Endometrium (tissue), 2 donors: ENCODE measurements around the gene CAV1.
"Not testable (repeated sequence)": the region's sequence is repeated elsewhere in the genome, so short reads cannot be mapped to it uniquely, and the experiment has no call there.

Experiments used
- FAIRE-seq: peaks from 2 replicates; lab custom pipeline; 2012; peaks lifted over from hg19 to GRCh38; lab: Jason Lieb, UNC
- donor health status: control.
- donor health status: control.

Gene CAV1

DNA sequence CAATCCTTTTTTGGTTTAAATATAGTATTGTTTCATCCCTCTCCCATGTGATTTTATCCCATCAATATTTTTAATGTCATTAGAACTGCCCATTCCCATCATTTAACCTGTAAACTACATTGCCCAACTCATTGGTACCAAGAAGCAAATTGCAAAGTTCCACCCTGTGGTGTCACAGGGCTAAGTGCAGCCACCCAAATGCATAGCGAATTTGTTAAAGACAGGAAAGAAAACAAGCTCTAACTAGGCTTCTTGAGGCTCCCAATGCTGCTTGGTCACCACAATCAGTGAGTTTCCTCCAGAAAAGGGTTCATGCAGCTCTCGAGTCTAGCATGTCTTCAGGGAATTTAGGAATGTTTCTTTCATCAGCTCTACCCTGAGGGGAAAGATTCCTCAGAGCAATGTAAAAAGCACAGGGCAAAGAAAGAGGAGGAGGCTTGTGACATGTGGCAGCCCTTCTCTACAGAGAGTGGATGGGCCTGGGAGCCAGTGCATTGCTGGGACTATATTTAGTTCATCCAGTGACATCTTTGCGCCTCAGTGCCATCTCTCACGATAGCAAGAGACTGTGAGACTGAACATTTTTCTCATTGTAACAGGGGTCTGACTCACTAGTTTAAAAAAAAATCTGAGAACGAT, 58.1 kb downstream of the CAV1 start:
- no peak for FAIRE-seq

DNA sequence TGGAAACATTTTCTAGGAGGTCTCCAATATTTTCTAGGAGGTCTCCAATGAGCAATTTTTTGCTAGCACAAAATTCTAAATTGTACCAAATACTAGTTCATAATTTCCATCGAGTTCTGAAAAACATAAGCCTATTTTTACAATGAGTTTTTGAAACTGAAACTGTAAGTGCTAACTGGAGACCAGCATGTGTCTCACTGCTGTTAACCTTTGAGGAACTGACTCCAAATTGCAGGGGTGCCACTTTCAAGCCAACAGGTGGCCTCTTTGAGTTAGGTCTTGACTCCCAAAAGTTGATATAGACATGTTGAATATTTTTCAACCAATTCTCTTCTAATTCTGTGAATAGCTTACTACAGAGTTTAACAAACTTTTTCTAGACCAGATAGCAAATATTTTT, 58.8 kb downstream of the CAV1 start:
- no peak for FAIRE-seq

DNA sequence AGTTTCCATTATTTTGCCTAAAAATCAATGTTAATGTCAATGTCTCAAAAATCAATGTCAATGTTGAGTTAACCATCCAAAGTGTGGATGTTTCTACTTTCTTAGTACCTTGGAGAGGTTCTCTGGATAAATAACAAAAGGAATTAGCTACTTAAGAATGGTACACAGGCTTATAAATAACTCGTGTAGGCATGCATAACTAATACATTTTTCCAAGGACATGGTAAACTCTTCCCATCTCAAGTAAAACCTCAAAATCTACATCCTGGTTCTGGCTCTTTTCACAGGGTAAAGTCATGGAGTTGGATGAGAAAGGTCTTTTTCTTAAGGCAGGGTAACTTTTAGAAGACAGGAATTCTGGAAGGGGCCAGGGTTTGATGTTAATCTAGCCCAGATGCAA, 59.9 kb downstream of the CAV1 start:
- no peak for FAIRE-seq

DNA sequence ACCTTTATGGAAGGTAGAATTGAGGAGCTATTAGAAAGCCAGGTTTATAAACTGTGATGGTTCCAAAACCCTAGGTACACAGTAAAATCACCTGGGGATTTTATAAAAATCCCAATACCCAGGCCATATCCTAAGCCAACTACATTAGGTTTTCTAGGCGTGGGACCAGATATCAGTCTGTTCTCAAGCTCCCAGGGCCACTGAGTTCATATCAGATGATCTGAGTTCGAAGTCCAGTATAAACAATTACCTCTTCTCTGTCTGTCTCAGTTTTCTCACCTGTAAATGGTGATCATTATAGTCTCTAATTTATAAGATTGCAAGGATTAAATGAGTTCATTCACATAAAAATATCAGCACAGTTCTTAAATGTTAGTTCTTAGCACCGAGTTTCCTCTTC, 60.6 kb downstream of the CAV1 start:
- FAIRE-seq = no peak

DNA sequence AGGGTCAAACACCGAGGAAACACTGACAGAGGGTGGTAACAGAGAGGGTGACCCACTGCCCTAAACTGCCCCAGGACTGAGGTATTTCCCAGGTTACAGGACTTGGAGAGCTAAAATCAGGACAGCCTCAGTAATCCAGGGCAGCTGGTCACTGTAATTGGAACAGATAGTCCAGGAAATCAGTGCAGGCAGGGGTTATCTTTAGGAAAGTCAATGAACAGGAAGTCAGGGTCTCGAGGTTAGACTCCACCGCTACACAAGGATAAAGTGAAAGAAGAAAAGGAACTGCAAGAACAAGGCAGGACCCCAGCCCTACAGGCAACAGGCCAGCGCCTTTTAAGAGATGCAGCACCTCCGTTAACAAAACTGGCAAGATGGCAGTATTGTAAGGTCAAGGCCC, 61.1 kb downstream of the CAV1 start:
- FAIRE-seq = no peak

DNA sequence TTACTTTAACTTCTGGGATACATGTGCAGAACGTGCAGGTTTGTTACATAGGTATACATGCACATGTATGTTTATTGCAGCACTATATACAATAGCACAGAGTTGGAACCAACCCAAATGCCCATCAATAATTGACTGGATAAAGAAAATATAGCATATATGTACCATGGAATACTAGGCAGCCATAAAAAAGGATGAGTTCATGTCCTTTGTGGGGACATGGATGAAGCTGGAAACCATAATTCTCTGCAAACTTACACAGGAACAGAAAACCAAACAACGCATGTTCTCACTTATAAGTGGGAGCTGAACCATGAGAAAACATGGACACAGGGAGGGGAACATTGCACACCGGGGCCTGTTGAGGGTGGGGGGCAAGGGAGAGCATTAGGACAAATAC, 62.4 kb downstream of the CAV1 start:
- not testable (repeated sequence) for FAIRE-seq

DNA sequence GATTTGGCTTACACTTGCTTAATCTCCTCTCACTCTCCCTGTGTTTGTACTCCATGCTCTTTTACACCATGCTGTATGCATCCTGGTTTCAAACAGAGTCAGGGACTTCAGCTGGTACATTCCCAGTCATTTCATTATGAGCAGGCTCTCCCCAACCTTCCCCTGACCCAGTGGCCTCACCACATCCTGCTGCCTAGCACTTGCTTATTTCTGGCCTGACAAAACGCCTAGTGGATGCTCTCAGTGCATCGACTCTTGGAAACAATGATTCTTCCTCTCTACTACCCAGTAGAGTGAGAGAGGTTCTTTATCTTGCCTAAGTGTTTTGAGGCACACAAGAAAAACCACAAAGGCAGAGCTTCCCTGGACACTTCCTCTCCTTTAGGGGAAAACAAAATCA, 63.4 kb downstream of the CAV1 start:
- no peak for FAIRE-seq

DNA sequence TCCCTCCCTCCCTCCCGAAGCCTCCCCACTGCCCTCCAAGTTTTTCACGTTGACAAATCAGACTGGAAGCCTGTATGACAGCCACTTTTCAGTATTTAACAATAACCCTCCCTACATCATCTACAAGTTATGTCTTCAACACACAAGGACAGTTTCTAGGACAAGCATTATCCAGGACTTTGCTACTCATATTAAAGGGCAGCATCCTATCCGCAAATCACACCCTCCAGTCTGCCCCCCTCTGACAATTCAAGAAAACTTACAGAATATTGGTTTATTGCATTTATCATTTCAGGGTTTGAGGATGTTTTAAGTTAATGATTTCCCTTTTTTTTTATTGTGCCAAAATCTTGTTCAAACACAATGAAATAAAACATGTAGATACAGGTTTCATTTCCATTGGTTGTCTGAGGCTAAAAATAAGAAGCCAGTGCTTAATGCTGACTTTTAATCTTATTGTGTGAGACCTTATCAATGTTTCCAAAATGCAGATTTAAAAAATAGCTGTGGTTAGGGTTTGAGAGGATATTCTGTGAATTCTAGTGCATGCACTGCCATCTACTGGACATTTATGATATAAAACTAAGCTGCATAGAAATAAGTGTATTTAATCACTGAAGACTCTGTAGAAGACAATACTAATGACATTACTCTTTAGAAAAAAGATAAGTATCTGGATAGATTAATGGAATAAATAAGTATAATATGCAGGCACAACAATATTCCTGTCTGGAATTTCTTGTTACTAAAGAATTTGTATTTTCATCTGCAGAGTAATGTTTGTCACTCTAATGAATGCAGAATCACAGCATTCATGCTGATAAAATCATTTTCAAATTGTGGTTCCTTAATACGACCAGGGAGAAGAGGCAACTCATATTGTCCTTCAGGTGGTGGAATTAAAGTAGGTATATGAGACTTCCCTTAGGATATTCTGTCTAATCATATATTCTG, 64.1 kb downstream of the CAV1 start:
- peak; percentile 90 for FAIRE-seq

DNA sequence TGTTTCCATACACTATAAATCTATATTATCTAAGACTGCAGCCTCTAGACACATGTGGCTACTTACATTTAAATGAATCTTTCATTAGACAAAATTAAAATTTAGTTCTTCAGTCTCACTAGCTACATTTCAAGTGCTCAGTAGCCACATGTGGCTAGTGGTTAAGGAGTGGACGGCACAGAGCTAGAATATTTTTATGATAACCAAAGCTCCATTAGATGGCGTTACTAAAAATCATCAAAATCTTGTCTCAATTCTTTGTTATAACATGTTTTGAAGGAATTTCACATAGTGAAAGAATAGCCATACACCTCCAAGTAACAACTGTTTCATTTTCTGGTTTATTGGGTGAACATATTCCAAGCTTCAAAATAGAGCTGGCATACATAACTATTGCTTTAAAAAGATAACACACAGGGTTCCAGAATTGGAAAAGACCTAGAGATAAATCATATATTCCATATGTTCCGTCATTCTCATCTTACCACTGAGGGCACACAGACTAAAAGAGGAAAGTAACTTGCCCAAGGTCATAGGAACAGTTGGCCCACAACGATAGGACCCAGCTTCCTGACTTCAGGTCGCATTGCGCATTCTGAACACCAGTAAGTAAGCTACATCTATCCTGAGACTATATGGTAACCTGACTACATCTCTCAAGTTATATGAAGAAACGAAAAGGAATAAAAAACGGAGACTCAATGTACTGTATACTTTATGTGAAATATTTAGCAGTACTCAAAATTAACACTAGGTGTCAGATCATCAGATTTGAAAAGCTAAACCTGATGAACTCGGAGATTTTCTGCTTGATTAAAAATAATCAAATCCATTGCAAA, 66.6 kb downstream of the CAV1 start:
- FAIRE-seq = peak; percentile 72

DNA sequence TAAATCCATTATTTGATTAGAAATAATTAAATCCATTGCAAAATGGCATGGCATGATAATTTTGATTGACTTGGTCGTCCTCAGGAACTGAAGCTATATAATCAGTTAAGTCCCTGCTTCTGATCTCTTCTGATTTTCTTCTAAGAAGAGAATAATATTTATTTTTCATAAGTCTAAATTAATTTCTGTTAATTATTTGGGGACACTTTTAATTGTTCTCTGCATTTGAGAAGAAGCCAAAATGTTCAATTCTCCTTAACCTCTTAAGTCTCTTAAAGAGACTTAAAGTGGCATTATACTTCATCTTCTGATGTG, 67.2 kb downstream of the CAV1 start:
- no peak for FAIRE-seq

DNA sequence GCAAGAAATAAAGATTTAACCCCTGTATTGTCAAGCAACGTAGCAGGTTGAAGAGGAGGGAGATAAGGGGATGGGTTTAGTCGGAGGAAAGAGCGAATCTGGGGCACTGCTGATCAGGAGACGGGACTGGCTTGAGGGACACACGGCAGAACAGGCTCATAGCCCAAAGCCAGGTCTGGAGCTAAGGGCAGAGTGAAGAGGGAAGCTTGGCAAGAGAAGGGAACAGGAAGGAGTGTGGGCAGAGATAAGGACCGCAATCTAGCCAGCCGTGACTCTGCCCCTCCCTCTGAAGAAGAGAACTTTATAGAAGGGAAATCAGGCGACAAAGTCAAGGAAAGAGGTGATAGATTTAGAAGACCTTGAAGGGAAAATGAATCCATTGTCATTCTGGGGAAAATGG, 67.6 kb downstream of the CAV1 start:
- FAIRE-seq = no peak

DNA sequence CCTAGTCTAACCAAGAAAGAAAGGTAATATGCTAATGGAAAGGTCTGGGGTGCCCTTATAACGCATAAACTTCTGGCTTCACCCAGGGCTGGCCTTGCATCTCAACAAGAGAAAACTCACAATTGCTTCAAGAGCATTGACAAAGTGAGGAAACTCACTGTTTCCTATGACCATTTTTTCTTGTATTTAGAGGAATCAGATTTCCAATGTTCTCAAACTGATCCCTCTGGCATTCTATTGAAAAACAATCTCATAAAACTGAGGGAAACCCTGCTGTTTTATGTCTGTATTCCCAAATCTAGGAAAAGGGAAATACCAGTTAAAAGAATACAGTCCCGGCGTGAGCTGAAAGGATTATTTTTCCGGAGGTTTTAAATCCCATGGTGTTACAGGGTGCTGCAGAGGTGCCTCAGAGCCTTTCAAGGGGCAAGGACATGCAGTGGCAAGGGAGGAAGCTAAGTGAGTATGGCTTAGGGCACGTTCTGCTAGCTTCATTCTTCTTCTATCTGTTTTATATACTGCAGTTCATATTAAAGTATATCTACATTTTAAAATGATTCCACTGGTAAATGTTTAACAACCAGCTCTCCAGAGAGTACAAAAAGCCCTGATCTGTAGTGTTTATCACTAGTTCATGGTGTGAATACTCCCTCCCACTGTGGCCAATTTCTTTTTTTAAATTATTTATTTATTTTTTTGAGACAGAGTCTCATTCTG, 68.7 kb downstream of the CAV1 start:
- FAIRE-seq = no peak

DNA sequence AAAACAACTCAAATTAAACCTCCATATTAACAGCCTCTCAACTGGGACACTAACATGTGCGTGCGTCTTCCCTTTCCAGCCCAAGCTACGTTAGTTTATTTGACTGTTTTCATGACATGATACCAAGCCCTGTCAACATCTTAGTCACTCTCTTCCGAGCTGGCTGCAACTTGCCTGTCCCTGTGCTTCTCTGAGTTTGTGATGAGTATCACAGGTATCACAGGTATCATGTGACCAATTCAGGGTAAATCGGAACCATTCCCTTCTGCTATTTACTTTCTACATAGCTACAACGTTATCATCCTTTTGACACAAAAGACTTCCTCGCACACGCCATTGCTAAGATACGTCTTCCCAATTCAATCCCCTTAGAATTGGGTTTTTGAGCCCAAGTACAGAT, 70.2 kb downstream of the CAV1 start:
- FAIRE-seq = no peak

DNA sequence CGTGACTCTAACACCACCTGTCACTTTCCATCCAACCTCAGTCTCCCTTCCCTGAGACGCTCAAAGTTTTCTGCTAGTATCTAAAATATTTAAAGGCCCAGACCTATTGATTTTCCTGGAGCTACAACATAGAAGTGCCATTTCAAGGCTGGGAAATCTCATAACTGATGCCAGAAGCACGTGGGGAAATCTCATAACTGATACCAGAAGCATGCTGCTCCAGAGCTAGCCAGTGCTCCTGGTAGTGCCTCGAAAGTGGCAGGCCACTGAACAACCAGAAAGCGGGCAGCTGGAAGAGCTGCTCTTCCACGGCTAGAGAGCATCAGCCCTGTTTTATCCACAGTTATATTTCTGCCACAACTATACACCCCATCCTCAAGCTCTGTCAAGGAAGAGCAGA, 72.5 kb downstream of the CAV1 start:
- no peak for FAIRE-seq

DNA sequence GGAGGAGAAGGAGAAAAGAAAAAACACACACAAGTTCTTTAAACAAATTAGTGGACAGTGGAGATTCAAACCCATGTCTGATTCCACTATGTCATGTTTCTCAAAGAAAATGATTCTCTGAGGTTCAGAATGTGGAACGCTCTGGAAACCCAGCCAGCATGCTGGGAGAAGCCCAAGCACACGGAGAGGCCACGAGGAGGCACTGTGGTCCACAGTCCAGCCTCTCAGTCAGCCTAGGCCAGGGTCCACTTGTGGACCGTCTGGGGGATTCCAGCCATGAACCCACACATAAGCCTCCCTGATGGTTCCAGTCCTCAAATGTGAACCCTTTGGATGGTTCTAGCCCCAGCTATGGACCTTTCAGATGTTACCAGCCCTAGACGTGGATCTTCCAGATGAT, 73.4 kb downstream of the CAV1 start:
- FAIRE-seq = no peak

DNA sequence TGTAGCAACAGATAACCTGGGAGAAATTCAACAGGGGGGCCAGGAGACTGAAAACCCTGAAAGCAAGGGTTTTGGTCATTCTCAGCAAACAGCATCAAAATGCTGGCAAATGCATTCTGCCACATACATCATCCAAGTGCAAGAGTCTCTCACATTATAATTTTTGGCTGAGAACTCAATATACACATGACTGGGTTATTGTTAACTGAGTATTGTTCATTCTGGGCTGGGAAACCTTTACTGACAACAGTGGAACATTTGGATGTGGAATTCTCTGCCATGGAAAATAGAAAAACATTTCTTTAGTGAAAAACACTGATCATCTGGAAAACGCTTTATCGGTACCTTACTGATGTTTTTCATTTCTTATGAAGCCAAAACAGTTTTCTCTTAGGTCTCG, 74.0 kb downstream of the CAV1 start:
- FAIRE-seq = no peak

DNA sequence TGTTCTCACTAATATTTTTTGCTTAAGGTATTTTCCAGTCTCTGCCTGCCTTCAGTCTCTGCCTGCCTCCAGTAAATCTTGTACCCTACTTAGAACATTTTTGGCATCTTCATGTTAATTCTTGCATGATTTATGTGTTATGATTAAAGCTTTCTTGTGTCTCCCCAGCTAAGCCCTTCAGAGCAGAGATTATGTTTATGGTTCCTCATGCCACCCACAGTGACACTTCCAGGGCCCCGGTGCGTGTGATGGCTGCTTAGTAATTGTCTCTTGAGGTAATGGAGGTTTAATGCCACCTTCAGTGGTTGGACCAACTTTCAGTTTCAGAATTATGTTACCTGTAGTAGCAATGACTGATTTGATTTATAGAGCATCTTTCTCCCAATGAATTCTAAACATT, 76.6 kb downstream of the CAV1 start:
- FAIRE-seq = no peak

DNA sequence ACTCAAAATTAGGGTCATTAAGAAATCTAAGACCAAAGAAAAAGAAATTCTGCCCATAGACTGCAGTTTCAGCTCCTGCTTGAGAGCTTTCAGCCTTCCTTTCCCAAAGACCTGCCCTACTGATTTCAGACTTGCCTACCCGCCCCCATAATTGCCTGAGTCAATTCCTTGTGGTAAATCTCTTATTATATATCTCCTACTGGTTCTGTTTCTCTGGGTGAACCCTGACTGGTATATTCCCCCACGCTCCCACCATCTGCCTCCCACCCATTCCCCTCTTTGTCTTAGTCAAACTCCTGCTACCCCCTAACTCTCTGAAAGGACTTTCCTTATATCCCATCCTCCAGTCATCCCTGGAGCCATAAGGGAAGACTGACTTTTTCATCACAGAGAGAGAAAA, 82.5 kb downstream of the CAV1 start:
- no peak for FAIRE-seq

DNA sequence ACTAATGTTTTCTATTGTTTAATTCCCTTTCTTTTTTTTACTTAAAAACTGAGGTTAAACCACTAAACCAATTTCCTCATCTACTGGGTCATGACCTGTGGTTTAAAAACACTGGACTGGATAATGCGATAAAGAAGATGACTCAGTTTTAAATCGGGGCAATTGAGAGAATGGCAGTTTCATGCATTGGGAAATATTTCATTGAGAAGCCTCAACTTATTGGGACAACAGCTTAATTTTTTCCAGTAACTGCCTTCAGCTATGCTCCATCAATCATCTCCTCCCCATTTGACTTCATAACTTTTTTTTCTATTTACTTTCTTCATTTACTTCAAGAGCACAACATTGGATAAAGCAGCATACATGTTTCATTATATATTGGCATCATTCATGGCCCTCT, 85.4 kb downstream of the CAV1 start:
- FAIRE-seq = no peak

DNA sequence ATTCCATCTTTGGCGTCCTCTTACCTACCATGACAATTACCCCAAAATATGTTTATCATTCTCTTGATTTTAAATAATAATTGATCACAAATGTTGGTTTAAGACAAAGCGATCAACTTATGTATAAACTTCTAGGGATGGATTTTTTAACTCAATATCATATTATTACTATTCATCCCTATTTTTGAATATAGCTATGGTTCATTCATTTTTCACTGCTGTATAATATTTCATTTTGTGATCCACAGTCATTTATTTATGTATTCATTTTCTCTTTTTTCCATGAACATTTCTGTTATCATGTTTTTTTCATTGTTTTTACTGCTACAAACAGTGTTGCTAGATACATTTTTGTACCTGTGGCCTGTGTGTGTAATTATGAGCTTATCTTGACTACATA, 85.9 kb downstream of the CAV1 start:
- FAIRE-seq = no peak
